ENCODE results near the gene MDC1. TPM values are rescaled to one million over a fixed set of nuclear protein-coding genes. Genes with fewer than 3 reads are reported as not detected.

The MDC1 gene
- total RNA-seq, 1 experiment from 2014 or later, result 77.6 TPM

DNA sequence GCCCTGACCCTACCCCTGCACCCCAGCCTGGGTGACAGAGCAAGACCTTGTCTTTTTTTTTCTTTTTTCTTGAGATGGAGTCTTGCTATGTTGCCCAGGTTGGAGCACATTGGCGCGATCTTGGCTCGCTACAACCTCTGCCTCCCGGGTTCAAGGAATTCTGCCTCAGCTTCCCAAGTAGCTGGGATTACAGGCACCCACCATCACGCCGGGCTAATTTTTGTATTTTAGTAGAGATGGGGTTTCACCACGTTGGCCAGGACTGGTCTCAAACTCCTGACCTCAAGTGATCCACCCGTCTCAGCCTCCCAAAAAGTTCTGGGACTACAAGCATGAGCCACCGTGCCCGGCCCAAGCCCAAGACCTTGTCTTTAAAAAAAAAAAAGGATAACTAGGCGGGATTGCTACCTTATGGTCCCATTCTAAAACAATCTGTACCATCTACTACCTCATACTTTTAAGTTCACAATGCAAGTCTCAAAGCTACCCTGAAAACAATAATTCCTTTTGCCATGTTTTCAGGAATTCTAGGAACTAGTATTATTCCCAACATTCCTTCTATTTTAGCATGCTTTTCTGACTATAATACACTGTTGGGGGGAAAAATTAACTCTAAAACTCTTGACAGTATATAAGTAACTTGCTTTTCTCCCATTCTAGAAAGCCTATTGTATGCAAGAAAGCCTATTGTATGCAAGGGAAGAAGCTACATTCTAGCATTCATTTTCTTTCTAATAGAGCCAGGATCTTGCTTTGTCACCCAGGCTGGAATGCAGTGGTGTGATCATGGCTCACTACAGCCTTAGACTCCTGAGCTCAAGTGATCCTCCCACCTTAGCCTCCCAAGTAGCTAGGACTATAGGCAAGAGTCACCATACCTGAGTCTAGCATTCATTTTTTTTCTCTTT, 9.7 kb upstream of the MDC1 start:
- H3K4me3 Mint-ChIP-seq, result no peak overlapping the region
- peaks cover 42 to 81% (median 57%) of the 10 kb centered on the region in 3 experiments for H3K36me3 Mint-ChIP-seq (ENCODE audit: insufficient read depth in 1 of 3, low read depth in 3 of 3)
- Histone ChIP-seq H2BK20ac (ENCODE audit: low read depth, low read length, poor library complexity, severe bottlenecking) (no peak overlapping the region), H2AFZ (ENCODE audit: low read length) (no peak overlapping the region), H3K79me1 (ENCODE audit: insufficient read depth, low read depth, low read length, poor library complexity, severe bottlenecking) (no peaks in the 10 kb centered on the region), H3K23ac (ENCODE audit: insufficient read length, low read depth, low read length) (no peak overlapping the region), H2BK15ac (ENCODE audit: low read depth, low read length) (no peak overlapping the region), H3K14ac (ENCODE audit: insufficient read depth, low read length) (no peak overlapping the region), H3K56ac (ENCODE audit: insufficient read length, low read depth, low read length) (no peak overlapping the region), H3T11ph (ENCODE audit: low read length) (no peak overlapping the region), H3K9ac (ENCODE audit: extremely low read depth, insufficient read length, low read length) (no peak overlapping the region), H2BK120ac (ENCODE audit: low read depth, low read length, poor library complexity, severe bottlenecking) (no peak overlapping the region), H3K23me2 (ENCODE audit: insufficient read length, low read depth, low read length, poor library complexity, severe bottlenecking) (peaks cover under 1% of the 10 kb centered on the region), H4K20me1 (ENCODE audit: control insufficient read depth, insufficient read depth, insufficient read length) (no peaks in the 10 kb centered on the region), H2AK5ac (ENCODE audit: insufficient read length, low read length) (no peak overlapping the region), H2BK5ac (ENCODE audit: insufficient read length, low read length) (no peak overlapping the region), H3K79me2 (ENCODE audit: insufficient read depth, low read length) (peaks cover 2% of the 10 kb centered on the region; the same call in 1 of the 2 replicates), H3K27ac (ENCODE audit: insufficient read length, low read depth, low read length) (no peak overlapping the region), H3K27me3 (ENCODE audit: insufficient read depth, low read length) (no peaks in the 10 kb centered on the region), H3K9me3 (ENCODE audit: control insufficient read depth, low read depth, low read length) (no peaks in the 10 kb centered on the region), H4K8ac (replicated peaks; ENCODE audit: insufficient read length, low read depth, low read length) (no peak overlapping the region), H3K4ac (ENCODE audit: low read depth, low read length) (no peak overlapping the region), H2BK12ac (ENCODE audit: insufficient read length, low read depth, low read length) (no peak overlapping the region), H4K5ac (ENCODE audit: insufficient read length, low read depth, low read length) (no peak overlapping the region), H3K18ac (ENCODE audit: insufficient read length, low read depth, low read length) (no peak overlapping the region), H3K4me1 (ENCODE audit: insufficient read depth, low read length) (no peaks in the 10 kb centered on the region), H3K4me2 (ENCODE audit: insufficient read depth, insufficient read length, low read length) (no peak overlapping the region), H4K91ac (ENCODE audit: insufficient read length, low read depth, low read length) (no peak overlapping the region)
- H3K9me3 Mint-ChIP-seq, result no peaks in the 10 kb centered on the region
- H3K4me1 Mint-ChIP-seq, result peaks cover 23 to 33% of the 10 kb centered on the region in 2 experiments
- no peak for DNase-seq
- H3K27me3 Mint-ChIP-seq (ENCODE audit: low read depth), result peaks cover 5% of the 10 kb centered on the region; the same call in 1 of the 2 replicates
- no CpG with 5 or more reads among the region's 11 CpGs for WGBS (ENCODE audit: extremely low coverage, insufficient read length, low lambda C conversion rate)
- TF ChIP-seq, protein P1, sequence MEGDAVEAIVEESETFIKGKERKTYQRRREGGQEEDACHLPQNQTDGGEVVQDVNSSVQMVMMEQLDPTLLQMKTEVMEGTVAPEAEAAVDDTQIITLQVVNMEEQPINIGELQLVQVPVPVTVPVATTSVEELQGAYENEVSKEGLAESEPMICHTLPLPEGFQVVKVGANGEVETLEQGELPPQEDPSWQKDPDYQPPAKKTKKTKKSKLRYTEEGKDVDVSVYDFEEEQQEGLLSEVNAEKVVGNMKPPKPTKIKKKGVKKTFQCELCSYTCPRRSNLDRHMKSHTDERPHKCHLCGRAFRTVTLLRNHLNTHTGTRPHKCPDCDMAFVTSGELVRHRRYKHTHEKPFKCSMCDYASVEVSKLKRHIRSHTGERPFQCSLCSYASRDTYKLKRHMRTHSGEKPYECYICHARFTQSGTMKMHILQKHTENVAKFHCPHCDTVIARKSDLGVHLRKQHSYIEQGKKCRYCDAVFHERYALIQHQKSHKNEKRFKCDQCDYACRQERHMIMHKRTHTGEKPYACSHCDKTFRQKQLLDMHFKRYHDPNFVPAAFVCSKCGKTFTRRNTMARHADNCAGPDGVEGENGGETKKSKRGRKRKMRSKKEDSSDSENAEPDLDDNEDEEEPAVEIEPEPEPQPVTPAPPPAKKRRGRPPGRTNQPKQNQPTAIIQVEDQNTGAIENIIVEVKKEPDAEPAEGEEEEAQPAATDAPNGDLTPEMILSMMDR (conservative IDR thresholded peaks at IDR 0.05), result no peak
- H3K27ac Mint-ChIP-seq, result peak overlapping the region in 1 of 3 experiments; percentile 74; a peak in 3 of 7 replicates

All from H9 (cell line).